GM21576 (cell line): ENCODE measurements around the gene RAB40B.
"Not testable (repeated sequence)": the region's sequence is repeated elsewhere in the genome, so short reads cannot be mapped to it uniquely, and the experiment has no call there.

Experiments
- ATAC-seq: cut with Tn5 transposase; IDR thresholded peaks from one replicate; pipeline ENCODE4 v1.9.1; 2021; ENCODE audit warnings: mild to moderate bottlenecking, moderate library complexity; ENCODE audit not compliant: unreplicated experiment

Gene RAB40B

DNA sequence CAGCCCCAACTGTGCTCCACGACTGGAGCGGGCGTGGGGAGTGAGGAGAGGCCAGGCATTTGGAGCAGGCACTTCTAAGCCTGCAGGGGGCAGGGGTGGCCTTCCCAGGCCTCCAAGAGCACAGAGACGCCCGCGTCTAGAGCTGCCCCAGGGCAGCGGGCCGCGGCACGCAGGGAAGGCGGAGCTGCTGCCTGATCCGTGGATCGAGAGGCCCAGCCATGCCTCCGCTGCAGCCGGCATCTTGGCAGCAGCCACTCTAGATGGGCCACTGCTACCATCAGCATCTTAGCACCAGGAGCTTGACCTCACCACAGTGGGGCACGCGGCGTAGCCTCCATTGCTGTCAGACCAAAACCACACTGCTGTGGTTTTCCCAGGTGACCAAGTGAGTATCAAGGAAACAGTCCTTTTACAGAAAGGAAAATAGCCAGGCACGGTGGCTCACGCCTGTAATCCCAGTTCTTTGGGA is 29.8 kb downstream of the RAB40B start:
- ATAC-seq, result no peak

DNA sequence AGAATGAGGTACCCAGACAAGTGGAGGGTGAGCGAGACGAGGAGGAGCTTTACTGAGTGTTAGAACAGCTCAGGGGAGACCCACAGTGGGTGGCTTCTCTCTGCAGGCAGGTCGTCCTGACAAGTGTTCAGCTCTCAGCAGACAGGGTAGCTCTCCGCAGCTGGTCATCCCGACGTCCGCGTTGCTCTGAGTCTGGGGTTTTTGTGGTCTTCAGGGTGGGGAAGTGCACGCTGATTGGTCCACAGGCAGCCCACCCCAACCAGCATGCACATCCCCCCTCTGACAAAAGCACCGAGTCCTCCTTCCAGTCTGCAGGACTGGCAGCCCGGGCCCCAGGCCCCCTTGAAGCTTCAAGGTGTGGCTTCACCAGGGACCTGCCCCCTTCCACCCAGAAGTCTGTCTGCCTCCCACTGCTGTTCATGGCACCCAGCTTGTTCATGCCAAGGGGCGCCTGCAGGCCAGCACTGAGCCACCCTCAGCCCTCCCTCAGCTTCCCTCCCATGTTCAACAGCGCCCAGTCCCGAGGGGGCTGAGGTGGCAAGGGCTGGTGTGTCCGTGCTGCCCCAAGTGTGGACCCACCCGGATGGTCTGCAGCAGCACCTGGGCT is 30.4 kb downstream of the RAB40B start:
- no peak for ATAC-seq

DNA sequence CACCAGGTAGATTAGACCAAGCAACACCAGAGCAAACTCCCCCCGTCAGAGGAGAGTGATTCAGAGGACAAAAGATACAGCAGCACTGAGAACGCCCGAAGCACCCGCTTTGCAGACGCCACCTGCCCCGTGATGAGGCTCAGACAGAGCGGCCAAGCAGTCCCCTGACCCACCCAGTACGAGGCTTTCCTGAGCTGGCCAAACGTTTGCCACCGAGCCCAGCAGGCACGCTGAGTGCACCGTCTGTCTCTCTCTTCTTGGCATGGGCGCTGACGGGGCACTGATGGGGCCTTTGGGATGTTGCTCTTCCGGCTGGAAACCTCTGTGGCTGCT is 30.9 kb downstream of the RAB40B start:
- no peak for ATAC-seq

DNA sequence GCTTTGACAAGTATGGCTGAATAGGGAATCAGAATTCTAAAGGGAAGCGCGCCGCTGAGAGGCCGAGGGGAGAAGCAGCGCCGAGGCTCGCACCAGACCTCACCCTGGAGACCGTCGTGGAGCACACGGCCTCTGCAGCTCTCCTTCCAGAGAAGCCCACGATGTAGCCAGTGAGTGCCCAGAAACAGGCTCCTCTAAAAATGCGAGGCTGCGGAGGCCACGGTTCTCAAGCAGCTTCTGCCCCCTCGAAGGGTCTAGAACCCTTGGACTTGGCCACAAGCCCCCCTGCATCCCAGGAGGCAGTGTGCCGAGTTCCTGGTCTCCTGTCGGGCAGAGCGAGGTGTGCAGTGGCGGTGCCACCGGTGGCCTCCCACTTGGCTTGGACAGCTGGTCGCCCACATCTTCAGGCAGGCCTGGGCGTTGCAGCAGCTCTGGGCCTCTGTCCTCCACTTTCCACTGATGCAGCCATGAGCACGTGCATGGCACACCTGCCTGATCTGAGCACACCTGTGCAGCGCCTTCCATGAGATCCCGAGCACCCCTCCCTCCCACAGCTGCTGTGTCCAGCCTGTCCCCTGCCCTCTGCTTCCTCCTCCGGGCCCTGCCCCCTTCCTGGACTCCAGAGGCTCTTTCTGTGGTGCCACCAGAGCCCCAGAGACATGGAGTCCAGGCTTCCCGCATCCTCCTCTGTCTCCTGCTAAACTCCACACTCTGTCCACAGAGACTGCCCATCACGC is 31.4 kb downstream of the RAB40B start:
- no peak for ATAC-seq

DNA sequence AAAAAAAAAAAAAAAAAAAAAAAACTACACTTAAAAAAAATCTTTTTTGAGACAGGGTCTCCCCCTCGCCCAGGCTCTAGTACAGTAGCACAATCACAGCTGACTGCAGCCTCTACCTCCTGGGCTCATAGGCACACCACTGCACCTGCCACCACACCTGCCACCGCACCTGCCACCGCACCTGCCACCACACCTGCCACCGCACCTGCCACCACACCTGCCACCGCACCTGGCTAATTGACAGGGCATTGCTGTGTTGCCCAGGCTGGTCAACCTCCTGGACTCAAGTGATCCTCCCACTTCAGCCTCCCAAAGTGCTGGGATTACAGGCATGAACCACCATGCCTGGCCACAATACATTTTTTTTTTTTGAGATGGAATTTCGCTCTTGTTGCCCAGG is 32.6 kb downstream of the RAB40B start:
- no peak for ATAC-seq

GRCh38 chr17:82665217-82665616 is 33.3 kb downstream of the RAB40B start:
- no peak for ATAC-seq

- ATAC-seq, result no peak
Observed at GRCh38 chr17:82664701-82665182, 33.8 kb downstream of the RAB40B start.

- no peak for ATAC-seq
Observed at GRCh38 chr17:82664276-82664575, 34.3 kb downstream of the RAB40B start.

DNA sequence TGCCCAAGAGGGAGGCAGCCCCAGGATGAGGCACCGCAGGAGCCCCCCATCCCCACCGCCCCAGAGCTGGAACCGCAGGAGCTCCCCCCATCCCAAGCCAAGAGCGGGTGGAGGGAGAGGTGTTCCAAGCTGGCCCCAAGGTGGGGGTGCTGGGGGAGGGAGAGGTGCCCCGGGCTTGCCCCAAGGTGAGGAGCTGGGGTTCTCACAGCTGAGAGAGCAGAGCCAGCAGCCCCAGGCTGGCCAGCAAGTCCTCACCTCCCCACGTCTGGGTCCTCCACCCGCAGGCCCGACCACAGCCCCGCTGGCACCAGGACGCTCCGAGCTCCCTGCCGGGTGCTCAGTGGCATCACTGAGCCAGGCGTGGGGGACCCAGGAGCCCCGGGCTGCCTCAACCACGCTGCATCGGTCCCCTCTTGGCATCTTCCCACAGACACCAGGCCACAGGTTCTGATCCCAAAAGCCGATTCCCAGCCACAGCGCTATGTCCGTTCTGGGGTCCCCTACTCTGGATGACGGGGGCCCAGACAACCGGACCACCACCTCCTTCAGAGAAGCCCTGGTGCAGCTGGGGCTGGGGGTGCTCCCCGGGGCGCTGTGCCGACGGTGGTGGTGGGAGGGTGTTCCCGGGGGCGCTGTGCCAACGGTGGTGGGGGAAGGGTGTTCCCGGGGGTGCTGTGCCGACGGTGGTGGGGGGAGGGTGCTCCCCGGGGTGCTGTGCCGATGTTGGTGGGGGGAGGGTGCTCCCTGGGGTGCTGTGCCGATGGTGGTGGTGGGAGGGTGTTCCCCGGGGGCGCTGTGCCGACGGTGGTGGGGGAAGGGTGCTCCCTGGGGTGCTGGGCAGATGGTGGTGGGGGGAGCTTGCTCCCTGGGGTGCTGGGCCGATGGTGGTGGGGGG is 34.9 kb downstream of the RAB40B start:
- no peak for ATAC-seq

DNA sequence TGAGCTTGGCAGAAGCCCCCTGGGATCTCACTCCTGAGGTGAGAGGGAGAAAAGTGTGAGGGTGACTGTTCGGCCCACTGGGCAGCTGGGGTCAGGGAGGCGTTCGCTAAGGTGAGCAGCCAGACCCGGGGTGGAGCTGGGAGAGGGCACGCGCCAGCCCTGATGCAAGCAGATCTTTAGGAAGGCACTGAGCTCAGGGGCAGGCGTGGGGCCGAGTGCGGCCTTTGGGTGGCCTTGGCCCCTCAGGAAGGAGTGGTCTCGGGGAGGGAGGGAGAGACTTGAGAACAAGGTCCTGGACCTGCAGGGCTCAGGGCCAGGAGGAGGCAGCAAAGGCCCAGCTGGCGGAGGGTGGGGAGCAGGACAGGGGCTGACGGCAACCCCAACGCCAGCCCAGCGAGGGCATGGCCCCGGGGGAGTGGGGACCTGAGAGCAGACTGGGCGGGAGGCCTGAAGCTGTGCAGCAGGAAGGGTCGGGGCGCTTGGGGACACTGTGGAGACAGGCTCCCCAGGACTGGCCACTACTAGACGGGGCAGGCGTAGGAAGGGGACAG is 35.7 kb downstream of the RAB40B start:
- ATAC-seq, result no peak

GRCh38 chr17:82661717-82662683 is 36.5 kb downstream of the RAB40B start:
- no peak for ATAC-seq

GRCh38 chr17:82659886-82660285 is 38.6 kb downstream of the RAB40B start:
- no peak for ATAC-seq

- no peak for ATAC-seq
Observed at GRCh38 chr17:82658796-82659452, 39.6 kb downstream of the RAB40B start.

DNA sequence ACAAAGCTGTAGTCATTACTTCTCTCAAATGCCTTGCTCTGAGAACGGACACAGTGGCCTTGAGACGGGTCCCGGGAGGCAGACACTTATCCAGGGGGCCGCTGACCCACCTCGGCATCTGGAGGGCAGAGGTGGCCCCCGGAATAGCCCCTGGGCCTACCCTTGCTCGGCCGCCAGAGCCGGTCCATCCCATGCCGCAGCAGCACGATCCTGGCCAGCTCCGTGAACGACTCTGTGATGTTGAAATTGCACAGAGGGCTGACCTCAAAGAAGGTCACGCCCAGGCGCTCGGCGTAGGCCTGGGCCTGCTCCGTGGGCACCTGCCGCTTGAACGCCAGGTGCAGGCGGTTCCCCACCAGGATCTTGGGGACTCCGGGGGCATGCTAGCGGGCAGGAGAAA is 40.2 kb downstream of the RAB40B start:
- ATAC-seq, result no peak

- no peak for ATAC-seq
Observed at GRCh38 chr17:82657926-82658325, 40.6 kb downstream of the RAB40B start.

- ATAC-seq, result no peak
Observed at GRCh38 chr17:82656266-82656665, 42.2 kb downstream of the RAB40B start.

- ATAC-seq, result no peak
Observed at GRCh38 chr17:82655523-82655922, 43.0 kb downstream of the RAB40B start.

DNA sequence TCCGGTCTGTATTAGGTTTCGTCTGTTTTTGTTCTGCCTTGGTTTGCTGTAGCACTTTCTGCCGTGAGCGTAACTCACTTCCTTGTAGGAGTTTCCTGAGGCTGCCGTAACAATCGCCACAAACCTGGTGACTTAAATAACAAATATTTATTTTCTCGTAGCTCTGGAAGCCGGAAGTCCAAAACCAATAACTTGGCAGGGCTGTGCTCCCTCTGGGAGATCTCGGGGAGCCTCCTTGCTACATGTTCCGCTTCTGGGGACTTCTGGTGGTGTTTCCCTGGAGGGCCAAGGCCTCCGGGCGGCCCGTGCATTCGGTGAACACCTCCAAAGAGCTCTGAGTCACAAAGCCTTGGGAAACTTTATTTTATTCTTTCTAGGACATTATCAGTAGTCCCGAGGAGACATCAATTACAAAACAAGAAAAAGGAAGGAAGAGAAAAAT is 43.4 kb downstream of the RAB40B start:
- ATAC-seq, result no peak

DNA sequence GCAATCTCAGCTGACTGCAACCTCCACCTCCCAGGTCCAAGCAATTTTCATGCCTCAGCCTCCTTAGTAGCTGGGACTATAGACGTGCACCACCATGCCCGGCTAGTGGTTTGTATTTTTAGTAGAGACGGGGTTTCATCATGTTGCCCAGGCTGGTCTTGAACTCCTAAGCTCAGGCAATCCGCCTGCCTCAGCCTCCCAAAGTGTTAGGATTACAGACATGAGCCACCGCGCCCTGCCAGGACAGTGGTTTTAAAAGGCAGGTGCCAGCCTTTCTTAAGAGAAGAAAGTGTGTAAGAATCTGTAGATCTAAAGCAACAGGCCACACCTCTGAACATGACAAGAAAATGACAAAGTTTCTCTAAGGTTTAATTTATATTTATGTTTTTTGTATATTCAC is 43.9 kb downstream of the RAB40B start:
- not testable (repeated sequence) for ATAC-seq
